Liver (tissue), 3 donors: ENCODE data around the gene HS1BP3.

Experiments
- CTCF ChIP-seq: fragments of 150-350 bp; IDR thresholded peaks from 2 replicates; pipeline ENCODE4 v1.5.1; 2017; ENCODE audit warnings: improper control_type of control experiment, low read depth, low read length; ENCODE audit not compliant: missing input control
- HNF4A ChIP-seq, 2 donors: conservative IDR thresholded peaks; 2 replicates each; pipeline ENCODE4 v1.6.1; 2016; ENCODE audit warnings: antibody characterized with exemption in 2 of 2, mild to moderate bottlenecking in 2 of 2
- RAD21 ChIP-seq, 2 donors: IDR thresholded peaks; 2 replicates each; pipeline ENCODE4 v1.6.1; 2016; ENCODE audit warnings: antibody characterized with exemption in 2 of 2, mild to moderate bottlenecking in 2 of 2
- REST ChIP-seq: IDR thresholded peaks from 2 replicates; pipeline ENCODE4 v1.6.1; 2016; ENCODE audit warnings: antibody characterized with exemption, mild to moderate bottlenecking
- SP1 ChIP-seq: IDR thresholded peaks from 2 replicates; pipeline ENCODE4 v1.6.1; 2018; ENCODE audit warnings: antibody characterized with exemption, mild to moderate bottlenecking
- YY1 ChIP-seq: IDR thresholded peaks from 2 replicates; pipeline ENCODE4 v1.6.1; 2016; ENCODE audit warnings: antibody characterized with exemption, mild to moderate bottlenecking
- ZBTB33 ChIP-seq: IDR thresholded peaks from 2 replicates; pipeline ENCODE4 v1.6.1; 2016; ENCODE audit warnings: antibody characterized with exemption
- donor health status: healthy.
- donor health status: healthy.

- TF ChIP-seq CTCF (no peak), REST (no peak), YY1 (no peak), SP1 (no peak), RAD21 (IDR thresholded peaks at IDR 0.05) (no peak), ZBTB33 (no peak), HNF4A (conservative IDR thresholded peaks at IDR 0.05) (no peak)
These were observed 21.7 kb downstream of the HS1BP3 start for GRCh38 chr2:20629181-20629580.
